HG02852 (cell line): ENCODE measurements around the gene NOVA1.

Source experiments
- ATAC-seq: cut with Tn5 transposase; IDR thresholded peaks from one replicate; pipeline ENCODE4 v1.9.1; 2021; ENCODE audit warnings: mild to moderate bottlenecking, moderate library complexity; ENCODE audit not compliant: unreplicated experiment

The NOVA1 gene

GRCh38 chr14:26454105-26454504 lies 143.7 kb downstream of the NOVA1 start:
- ATAC-seq, result no peak

DNA sequence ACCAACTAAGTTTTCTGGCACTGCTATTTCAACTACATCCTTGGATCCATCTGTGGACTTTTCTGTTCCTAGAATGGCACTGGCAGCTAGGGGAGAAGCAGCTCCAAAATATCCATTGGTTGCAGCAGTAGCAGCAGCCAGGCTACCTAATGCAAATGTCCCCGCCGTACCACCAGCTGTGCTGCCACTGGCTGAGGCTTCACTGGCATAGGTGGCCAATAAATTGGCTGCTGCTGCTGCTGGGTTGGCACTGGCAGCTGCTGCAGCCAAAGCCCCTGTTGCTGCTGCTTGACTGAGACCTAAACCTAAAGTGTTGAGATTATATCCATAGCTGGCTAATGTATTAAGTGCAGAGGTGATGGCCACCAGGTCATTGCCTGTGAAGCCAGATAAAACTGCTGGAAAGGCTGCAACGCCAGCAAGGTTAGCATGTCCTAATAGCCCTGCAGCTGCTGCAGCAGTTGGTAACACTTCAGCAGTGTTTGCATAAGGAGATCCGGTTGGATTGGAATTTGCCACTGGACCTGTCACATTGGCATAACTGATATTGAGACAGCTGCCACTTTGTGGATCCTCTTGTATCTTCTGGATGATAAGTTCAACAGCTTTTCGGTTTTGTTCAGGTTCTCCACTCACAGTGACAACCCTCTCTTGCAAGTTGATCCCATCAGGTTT lies 149.5 kb downstream of the NOVA1 start:
- ATAC-seq, result no peak

GRCh38 chr14:26444822-26445221 lies 153.0 kb downstream of the NOVA1 start:
- ATAC-seq, result no peak

- ATAC-seq, result no peak
Observed at GRCh38 chr14:26443654-26444053, 154.2 kb downstream of the NOVA1 start.

- no peak for ATAC-seq
Observed at GRCh38 chr14:26429205-26429604, 168.6 kb downstream of the NOVA1 start.

GRCh38 chr14:26427097-26427496 lies 170.7 kb downstream of the NOVA1 start:
- no peak for ATAC-seq

DNA sequence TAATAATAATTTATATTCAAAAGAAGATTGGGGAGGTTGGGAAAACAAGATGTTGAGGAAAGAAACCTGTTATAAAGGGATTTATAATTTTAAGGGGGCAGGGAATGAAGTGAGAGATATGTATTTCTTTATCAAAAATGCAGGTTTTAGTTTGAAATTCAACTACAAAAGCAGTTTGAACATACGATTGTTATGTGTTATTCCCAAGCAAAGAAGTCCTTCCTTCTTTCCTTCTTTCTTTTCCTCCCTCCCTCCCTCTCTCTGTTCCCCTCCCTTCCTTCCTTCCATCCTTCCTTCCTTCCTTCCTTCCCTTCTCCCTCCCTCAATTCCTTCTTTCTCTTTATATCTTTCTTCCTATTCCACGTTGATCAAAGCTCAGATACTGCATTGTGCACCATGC lies 173.3 kb downstream of the NOVA1 start:
- no peak for ATAC-seq

- ATAC-seq, result no peak
Observed at GRCh38 chr14:26415618-26416123, 182.2 kb downstream of the NOVA1 start.

- ATAC-seq, result no peak
Observed at GRCh38 chr14:26414926-26415325, 182.9 kb downstream of the NOVA1 start.

GRCh38 chr14:26414103-26414502 lies 183.7 kb downstream of the NOVA1 start:
- ATAC-seq, result no peak

GRCh38 chr14:26412421-26412820 lies 185.4 kb downstream of the NOVA1 start:
- ATAC-seq, result no peak

DNA sequence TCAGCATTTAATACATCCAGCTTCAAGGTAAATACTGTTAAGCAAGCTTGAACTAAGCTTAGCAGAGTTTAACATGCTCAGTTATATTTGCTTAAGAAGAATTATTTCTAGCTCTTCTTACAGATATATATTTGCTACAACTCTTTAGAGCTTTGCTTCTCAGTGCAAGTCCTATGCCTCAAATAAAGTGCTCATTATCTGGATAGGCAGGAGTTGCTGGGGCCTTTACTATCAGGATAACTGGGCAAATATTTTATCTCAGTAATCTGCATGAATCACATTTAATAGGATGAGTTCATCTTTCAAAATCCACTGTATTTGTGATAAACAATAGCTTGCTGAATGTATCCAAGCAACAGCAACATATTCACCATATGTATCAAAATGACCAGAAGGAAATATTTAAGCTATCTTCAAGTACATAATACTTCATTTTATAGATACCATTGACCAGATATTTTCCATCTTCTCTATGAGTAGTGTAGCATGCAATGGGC lies 187.6 kb downstream of the NOVA1 start:
- no peak for ATAC-seq

DNA sequence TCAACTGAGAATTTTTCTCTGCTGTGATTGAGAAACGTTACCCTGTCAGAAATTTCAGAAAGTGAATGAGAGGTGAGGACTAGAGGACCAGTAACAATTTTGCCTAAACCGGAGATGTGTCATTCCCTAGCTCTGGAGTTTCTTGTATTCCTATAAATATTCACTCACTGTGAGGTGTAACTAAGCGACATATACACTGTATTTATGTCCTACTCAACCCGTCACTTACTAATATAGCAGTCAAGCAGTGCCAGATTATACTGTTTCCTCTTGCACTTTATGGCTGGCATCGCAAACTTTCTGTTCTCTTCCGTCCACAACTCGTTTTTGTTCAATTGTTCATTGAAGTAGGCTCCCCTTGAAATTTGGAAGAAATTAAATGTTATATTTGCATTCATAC lies 192.9 kb downstream of the NOVA1 start:
- ATAC-seq, result no peak

GRCh38 chr14:26403760-26404159 lies 194.1 kb downstream of the NOVA1 start:
- no peak for ATAC-seq

DNA sequence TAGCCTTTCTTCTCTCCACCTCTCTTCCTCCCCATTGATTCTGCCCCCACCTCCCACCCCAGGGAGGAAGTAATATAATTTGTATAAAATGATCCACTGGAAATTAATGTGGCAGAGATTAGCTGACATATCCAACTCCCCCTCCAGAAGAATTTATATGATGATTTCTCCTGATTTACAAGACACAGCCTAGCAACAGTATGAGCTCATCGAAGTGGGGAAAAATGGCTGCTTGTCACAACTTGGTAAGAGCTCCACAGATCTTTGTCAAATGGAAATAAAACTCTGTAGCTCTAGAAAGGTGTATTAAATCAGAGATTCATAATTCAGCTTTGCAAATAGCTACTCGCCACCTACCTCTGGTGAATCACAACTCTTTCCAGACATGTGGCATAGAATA lies 195.7 kb downstream of the NOVA1 start:
- no peak for ATAC-seq

- no peak for ATAC-seq
Observed at GRCh38 chr14:26401179-26401968, 196.5 kb downstream of the NOVA1 start.

DNA sequence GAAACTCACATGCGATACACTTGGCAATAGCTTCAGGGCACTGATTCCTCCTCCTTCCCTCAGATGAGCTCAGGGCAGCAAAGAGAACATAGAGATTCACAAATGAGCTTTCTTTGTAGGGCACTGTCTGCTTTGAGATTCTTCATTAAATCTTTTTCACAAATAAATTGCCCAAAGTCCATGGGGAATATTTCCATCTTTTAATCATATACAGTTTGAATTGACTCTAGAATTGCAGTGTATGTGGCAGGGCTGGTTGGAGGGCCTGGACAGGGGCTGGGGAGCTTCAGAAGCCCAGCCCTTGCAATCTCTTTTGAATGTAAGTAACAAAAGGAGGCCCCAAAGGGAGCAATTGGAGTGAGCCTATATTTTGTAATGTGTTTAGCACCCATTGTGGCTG lies 197.5 kb downstream of the NOVA1 start:
- ATAC-seq, result no peak

GRCh38 chr14:26398616-26399015 lies 199.2 kb downstream of the NOVA1 start:
- ATAC-seq, result no peak
